DND-41 (cell line): ENCODE results near the gene ADGRF5.

Experiments
- ATAC-seq: fragments of 200-7000 bp; cut with Tn5 transposase; 3 replicates; pipeline ENCODE4 v1.9.1; 2021; ENCODE audit warnings: low read depth; ENCODE audit not compliant: insufficient read depth
- DNase-seq: peaks from one replicate; pipeline ENCODE4 v3.0.0-alpha.2; 2020
- H2AFZ ChIP-seq: 2 replicates; pipeline ENCODE4 v1.6.0; 2012; ENCODE audit warnings: low read depth, low read length
- H3K27ac ChIP-seq: 2 replicates; pipeline ENCODE4 v1.5.1; 2012; ENCODE audit warnings: low read length, inconsistent platforms
- H3K27me3 ChIP-seq: fragments of 200-600 bp; sonication (generic); 2 replicates; pipeline ENCODE4 v1.6.0; 2012; ENCODE audit warnings: low read length, mild to moderate bottlenecking, inconsistent platforms; ENCODE audit not compliant: insufficient read depth, poor library complexity
- H3K36me3 ChIP-seq: 2 replicates; pipeline ENCODE4 v1.5.1; 2012; ENCODE audit warnings: low read length, inconsistent platforms; ENCODE audit not compliant: insufficient read depth
- H3K4me1 ChIP-seq: 2 replicates; pipeline ENCODE4 v1.5.1; 2012; ENCODE audit warnings: mild to moderate bottlenecking, low read length; ENCODE audit not compliant: insufficient read depth
- H3K4me2 ChIP-seq: 2 replicates; pipeline ENCODE4 v1.6.0; 2012; ENCODE audit warnings: mild to moderate bottlenecking, moderate library complexity, low read length, inconsistent platforms; ENCODE audit not compliant: insufficient read depth
- H3K4me3 ChIP-seq, 2 experiments: fragments of 200-600 bp in 1 of 2; shearing (Covaris generic) in 1 of 2; 2 replicates each; pipeline ENCODE4 v1.5.1; 2012 to 2016; ENCODE audit warnings: inconsistent platforms in 2 of 2, low read length in 2 of 2, mild to moderate bottlenecking in 2 of 2, low read depth in 1 of 2, moderate library complexity in 1 of 2
- H3K79me2 ChIP-seq: 2 replicates; pipeline ENCODE4 v1.6.0; 2012; ENCODE audit warnings: low read length, inconsistent platforms; ENCODE audit not compliant: insufficient read depth
- H3K9ac ChIP-seq: 2 replicates; pipeline ENCODE4 v1.6.0; 2012; ENCODE audit warnings: low read depth, mild to moderate bottlenecking, inconsistent platforms, low read length, moderate library complexity
- H3K9me3 ChIP-seq: 2 replicates; pipeline ENCODE4 v1.5.1; 2012; ENCODE audit warnings: low read length, moderate library complexity, mild to moderate bottlenecking, inconsistent platforms; ENCODE audit not compliant: insufficient read depth, severe bottlenecking
- H4K20me1 ChIP-seq: 2 replicates; pipeline ENCODE4 v1.6.0; 2012; ENCODE audit warnings: low read length; ENCODE audit not compliant: insufficient read depth
- EZH2 ChIP-seq: IDR thresholded peaks from 3 replicates; pipeline ENCODE4 v1.6.1; 2012; ENCODE audit warnings: borderline replicate concordance, low read depth, mild to moderate bottlenecking, moderate library complexity, low read length, inconsistent platforms; ENCODE audit not compliant: severe bottlenecking
- TF ChIP-seq, protein P1 (sequence below): IDR thresholded peaks from 2 replicates; pipeline ENCODE4 v1.5.1; 2012; ENCODE audit warnings: borderline replicate concordance, low read length, moderate library complexity, mild to moderate bottlenecking; ENCODE audit not compliant: poor library complexity, severe bottlenecking; ENCODE audit errors: extremely low read depth

The ADGRF5 gene

GRCh38 chr6:46953921-46954320 lies 32.2 kb upstream of the ADGRF5 start:
- H2AFZ ChIP-seq = no peak overlapping the region
- TF ChIP-seq, protein P1, sequence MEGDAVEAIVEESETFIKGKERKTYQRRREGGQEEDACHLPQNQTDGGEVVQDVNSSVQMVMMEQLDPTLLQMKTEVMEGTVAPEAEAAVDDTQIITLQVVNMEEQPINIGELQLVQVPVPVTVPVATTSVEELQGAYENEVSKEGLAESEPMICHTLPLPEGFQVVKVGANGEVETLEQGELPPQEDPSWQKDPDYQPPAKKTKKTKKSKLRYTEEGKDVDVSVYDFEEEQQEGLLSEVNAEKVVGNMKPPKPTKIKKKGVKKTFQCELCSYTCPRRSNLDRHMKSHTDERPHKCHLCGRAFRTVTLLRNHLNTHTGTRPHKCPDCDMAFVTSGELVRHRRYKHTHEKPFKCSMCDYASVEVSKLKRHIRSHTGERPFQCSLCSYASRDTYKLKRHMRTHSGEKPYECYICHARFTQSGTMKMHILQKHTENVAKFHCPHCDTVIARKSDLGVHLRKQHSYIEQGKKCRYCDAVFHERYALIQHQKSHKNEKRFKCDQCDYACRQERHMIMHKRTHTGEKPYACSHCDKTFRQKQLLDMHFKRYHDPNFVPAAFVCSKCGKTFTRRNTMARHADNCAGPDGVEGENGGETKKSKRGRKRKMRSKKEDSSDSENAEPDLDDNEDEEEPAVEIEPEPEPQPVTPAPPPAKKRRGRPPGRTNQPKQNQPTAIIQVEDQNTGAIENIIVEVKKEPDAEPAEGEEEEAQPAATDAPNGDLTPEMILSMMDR = no peak
- no peak for TF ChIP-seq EZH2

DNA sequence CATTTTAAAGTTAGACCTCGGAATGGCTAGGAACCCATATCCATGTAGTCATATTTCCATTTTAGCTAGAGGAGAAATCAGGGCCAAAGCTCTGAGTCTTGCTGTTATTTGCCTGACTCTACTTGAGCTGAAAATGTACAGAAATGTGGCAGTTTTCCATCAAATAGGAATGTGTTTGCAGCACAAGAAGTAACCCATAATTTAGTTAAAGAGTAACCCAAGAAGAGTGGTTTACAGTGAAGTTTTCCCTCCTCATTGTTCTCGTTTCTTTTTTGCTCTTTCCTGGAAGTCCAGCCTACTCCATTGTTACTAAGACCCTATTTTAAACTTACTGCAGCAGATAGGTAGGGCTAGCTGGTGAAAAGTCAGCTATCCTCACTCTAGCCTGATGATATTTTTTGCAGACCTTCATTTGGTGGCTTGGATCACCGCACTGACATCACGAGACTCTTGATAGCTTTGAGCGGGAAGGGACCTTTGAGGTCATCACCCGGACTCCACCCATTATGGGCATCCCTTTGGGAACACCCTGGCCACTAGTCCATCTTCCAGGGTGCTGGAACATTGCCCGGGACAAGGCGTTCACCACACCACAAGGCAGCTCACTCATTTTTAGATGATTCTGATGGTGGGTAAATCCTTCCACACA lies 28.0 kb upstream of the ADGRF5 start:
- H3K9ac ChIP-seq = no peak overlapping the region
- no peak overlapping the region for H3K4me3 ChIP-seq
- no peak overlapping the region for H2AFZ ChIP-seq
- DNase-seq (no peak), ATAC-seq (no peak)
- H4K20me1 ChIP-seq = no peaks in the 10 kb centered on the region
- no peaks in the 10 kb centered on the region for H3K27me3 ChIP-seq
- no peak overlapping the region for H3K4me2 ChIP-seq
- no peaks in the 10 kb centered on the region for H3K79me2 ChIP-seq
- H3K9me3 ChIP-seq = no peaks in the 10 kb centered on the region
- TF ChIP-seq, protein P1 = no peak
- TF ChIP-seq EZH2 = no peak
- H3K36me3 ChIP-seq = no peaks in the 10 kb centered on the region
- H3K4me1 ChIP-seq = no peaks in the 10 kb centered on the region
- no peak overlapping the region for H3K27ac ChIP-seq

More at GRCh38 chr6:46953921-46954320, 32.2 kb upstream of the ADGRF5 start:
- no peak overlapping the region for H3K9ac ChIP-seq
- DNase-seq = no peak
- no peaks in the 10 kb centered on the region for H3K27me3 ChIP-seq
- H3K4me2 ChIP-seq = no peak overlapping the region
- H3K9me3 ChIP-seq = no peaks in the 10 kb centered on the region
- no peak overlapping the region for H3K27ac ChIP-seq
- H4K20me1 ChIP-seq = no peaks in the 10 kb centered on the region
- H3K4me1 ChIP-seq = no peaks in the 10 kb centered on the region
- H3K36me3 ChIP-seq = no peaks in the 10 kb centered on the region
- no peak for ATAC-seq
- no peaks in the 10 kb centered on the region for H3K79me2 ChIP-seq
- no peak overlapping the region for H3K4me3 ChIP-seq

GRCh38 chr6:46948699-46949098 lies 27.0 kb upstream of the ADGRF5 start:
- Histone ChIP-seq H4K20me1 (no peaks in the 10 kb centered on the region), H3K79me2 (no peaks in the 10 kb centered on the region), H3K4me2 (no peak overlapping the region), H2AFZ (no peak overlapping the region), H3K27me3 (no peaks in the 10 kb centered on the region), H3K4me3 (no peak overlapping the region), H3K9me3 (no peaks in the 10 kb centered on the region), H3K4me1 (no peaks in the 10 kb centered on the region), H3K36me3 (no peaks in the 10 kb centered on the region), H3K9ac (no peak overlapping the region), H3K27ac (no peak overlapping the region)
- ATAC-seq (no peak), DNase-seq (no peak)
- TF ChIP-seq, protein P1 = no peak
- no peak for TF ChIP-seq EZH2

DNA sequence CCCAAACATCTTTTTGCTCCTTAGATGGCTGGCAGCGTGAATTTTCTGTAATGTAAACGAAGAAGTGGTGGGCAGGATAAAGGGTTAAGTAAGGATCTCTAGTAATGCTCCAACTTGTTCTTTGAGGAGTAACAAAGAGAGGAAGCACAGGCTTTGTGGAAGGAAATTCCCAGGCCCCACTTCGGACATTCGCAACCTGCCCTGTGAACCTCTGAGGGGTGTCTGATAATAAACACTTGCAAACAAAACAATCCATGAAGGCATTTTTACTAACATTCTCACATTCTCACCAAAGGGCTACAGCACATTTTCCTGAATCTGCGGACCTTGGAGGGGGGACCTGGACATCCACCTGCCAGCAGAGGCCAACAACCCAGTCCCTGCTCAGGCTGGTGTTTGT lies 25.8 kb upstream of the ADGRF5 start:
- no peak for TF ChIP-seq EZH2
- no peak overlapping the region for H3K9ac ChIP-seq
- no peaks in the 10 kb centered on the region for H3K9me3 ChIP-seq
- H3K27me3 ChIP-seq = no peaks in the 10 kb centered on the region
- no peak overlapping the region for H3K4me2 ChIP-seq
- H2AFZ ChIP-seq = no peak overlapping the region
- H3K79me2 ChIP-seq = no peaks in the 10 kb centered on the region
- H3K4me3 ChIP-seq = no peak overlapping the region
- no peak overlapping the region for H3K27ac ChIP-seq
- H3K36me3 ChIP-seq = no peaks in the 10 kb centered on the region
- no peak for DNase-seq
- ATAC-seq = no peak
- H3K4me1 ChIP-seq = no peaks in the 10 kb centered on the region
- H4K20me1 ChIP-seq = no peaks in the 10 kb centered on the region
